ENCODE results near the gene PLIN4.

- TF ChIP-seq CTCF (IDR thresholded peaks at IDR 0.05): no peak
- no peak for TF ChIP-seq POLR2A (IDR thresholded peaks at IDR 0.05)
Observed at GRCh38 chr19:4497770-4498389, 20.4 kb downstream of the PLIN4 start.
